Ovary (tissue), 3 donors: Measurements from ENCODE around the gene SLC38A11.
"Not testable (repeated sequence)": the region's sequence is repeated elsewhere in the genome, so short reads cannot be mapped to it uniquely, and the experiment has no call there.

Source experiments
- CTCF ChIP-seq, 3 donors: fragments of 450-650 bp in 2 of 3; fragments of 200-600 bp in 1 of 3; IDR thresholded peaks; one replicate each; pipeline versions ENCODE4 v1.5.1 to v1.8.0; 2016 to 2022; ENCODE audit warnings: antibody characterized with exemption in 3 of 3, mild to moderate bottlenecking in 1 of 3
- EP300 ChIP-seq: sonication (generic); formaldehyde crosslinking; IDR thresholded peaks from one replicate; pipeline ENCODE4 v1.6.1; 2017; ENCODE audit warnings: antibody characterized with exemption
- POLR2A ChIP-seq: fragments of 450-650 bp; IDR thresholded peaks from one replicate; pipeline ENCODE4 v1.6.1; 2017; ENCODE audit warnings: antibody characterized with exemption, mild to moderate bottlenecking, moderate library complexity
- donor health status: DM: no; HTN: no; CAD: no.

GRCh38 chr2:164992093-164992454 lies 36.7 kb upstream of the SLC38A11 start:
- TF ChIP-seq CTCF (IDR thresholded peaks at IDR 0.05); POLR2A; EP300: not testable (repeated sequence)
